NT2/D1 (cell line): ENCODE measurements around the gene FAM89B.

ENCODE experiments used
- SUZ12 ChIP-seq: IDR thresholded peaks from 2 replicates; pipeline ENCODE4 v1.6.1; 2011; ENCODE audit not compliant: insufficient read length, insufficient read depth; ENCODE audit errors: extremely low read depth
- YY1 ChIP-seq: IDR thresholded peaks from 2 replicates; pipeline ENCODE4 v1.6.1; 2011; ENCODE audit not compliant: insufficient read length, insufficient read depth
- ZNF274 ChIP-seq: IDR thresholded peaks from 2 replicates; pipeline ENCODE4 v1.6.1; 2011; ENCODE audit warnings: mild to moderate bottlenecking, low read depth, low read length

DNA sequence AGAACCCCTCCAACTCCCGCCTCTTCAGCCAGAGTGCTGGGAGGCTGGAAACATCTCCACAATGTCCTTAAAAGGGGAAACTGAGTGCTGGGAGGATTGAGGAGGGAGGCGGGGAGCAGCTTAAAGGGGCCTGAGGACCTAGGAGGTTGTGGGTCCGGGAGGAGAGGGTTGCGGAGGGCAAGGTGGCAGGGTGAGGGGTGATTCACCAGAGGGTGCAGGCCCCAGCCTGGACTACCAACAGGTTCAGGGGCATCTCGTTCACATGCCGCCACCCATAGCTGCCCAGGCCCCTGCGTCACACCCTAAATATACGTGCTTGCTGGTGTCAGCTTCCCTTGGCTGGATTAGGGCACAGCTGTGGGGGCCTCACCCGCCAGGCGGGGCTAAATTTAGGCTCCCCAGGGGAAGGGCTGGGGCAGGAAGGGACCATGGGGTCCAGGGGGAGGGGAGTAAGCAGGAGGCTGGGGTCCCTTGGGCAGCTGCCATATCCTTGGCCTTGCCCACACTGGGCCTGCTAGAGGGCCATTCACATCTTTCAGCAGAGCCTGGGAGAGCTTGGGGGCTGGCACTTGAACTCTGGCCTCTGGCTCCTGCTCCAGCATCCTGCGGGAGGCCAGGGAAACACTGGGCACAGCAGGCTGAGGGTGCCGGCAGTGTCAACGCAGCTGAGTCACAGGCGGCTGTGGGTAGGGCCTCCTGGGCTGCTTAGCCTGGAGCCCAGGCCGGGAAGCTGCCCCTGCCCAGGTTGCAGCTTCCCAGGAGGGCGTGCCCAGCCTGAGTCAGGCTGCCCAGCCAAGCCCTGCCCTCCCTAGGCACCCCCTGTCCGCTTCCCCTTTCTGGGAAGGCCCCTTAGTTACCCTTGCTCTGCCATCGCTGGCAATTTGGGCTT is 4.8 kb downstream of the FAM89B start:
- no peak for TF ChIP-seq SUZ12
- no peak for TF ChIP-seq ZNF274
- no peak for TF ChIP-seq YY1
